Measurements from ENCODE around the gene RTL5.

DNA sequence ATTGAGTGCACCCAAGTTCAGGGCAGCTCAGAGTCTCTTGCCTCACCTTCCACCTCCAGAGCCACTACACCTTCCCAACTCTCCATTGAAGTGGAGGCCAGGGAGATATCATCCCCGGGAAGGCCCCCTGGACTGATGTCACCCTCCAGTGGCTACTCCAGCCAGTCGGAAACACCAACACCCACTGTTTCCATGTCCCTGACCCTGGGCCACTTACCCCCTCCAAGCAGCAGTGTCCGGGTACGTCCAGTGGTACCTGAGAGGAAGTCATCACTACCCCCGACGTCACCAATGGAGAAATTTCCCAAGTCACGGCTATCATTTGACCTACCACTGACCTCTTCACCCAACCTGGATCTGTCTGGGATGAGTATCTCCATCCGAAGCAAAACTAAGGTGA, 7.8 kb upstream of the RTL5 start:
- TF ChIP-seq EZH2 (IDR thresholded peaks at IDR 0.05; ENCODE audit: insufficient read depth, poor library complexity, severe bottlenecking) (no peak), EZH2phosphoT487 (IDR thresholded peaks at IDR 0.05; ENCODE audit: insufficient read depth, low read depth) (no peak)
